HG03575 (cell line): ENCODE data around the gene ZNF845.
"Not testable (repeated sequence)": the region's sequence is repeated elsewhere in the genome, so short reads cannot be mapped to it uniquely, and the experiment has no call there.

Source experiments
- ATAC-seq: cut with Tn5 transposase; IDR thresholded peaks from one replicate; pipeline ENCODE4 v1.9.1; 2021; ENCODE audit not compliant: unreplicated experiment, insufficient number of reproducible peaks, low FRiP score; ENCODE audit errors: extremely low read depth

The ZNF845 gene

GRCh38 chr19:53372196-53372595 is 38.6 kb downstream of the ZNF845 start:
- no peak for ATAC-seq

- ATAC-seq = no peak
These were observed 40.7 kb downstream of the ZNF845 start for GRCh38 chr19:53374288-53374687.

GRCh38 chr19:53374743-53375142 is 41.2 kb downstream of the ZNF845 start:
- ATAC-seq = no peak

- no peak for ATAC-seq
These were observed 47.8 kb downstream of the ZNF845 start for GRCh38 chr19:53381376-53381775.

- no peak for ATAC-seq
These were observed 54.6 kb downstream of the ZNF845 start for GRCh38 chr19:53388168-53388567.

GRCh38 chr19:53388904-53389303 is 55.4 kb downstream of the ZNF845 start:
- ATAC-seq = no peak

GRCh38 chr19:53389571-53389970 is 56.0 kb downstream of the ZNF845 start:
- no peak for ATAC-seq

- no peak for ATAC-seq
These were observed 56.4 kb downstream of the ZNF845 start for GRCh38 chr19:53389978-53390377.

- no peak for ATAC-seq
These were observed 61.0 kb downstream of the ZNF845 start for GRCh38 chr19:53394522-53394973.

- no peak for ATAC-seq
These were observed 61.7 kb downstream of the ZNF845 start, which contains the start of gene ZNF765 for GRCh38 chr19:53394974-53395839. ZNF765 (plus strand) TSS chr19:53395149; CDS start chr19:53398016, 2,867 bp downstream.

- ATAC-seq = not testable (repeated sequence)
These were observed 62.4 kb downstream of the ZNF845 start for GRCh38 chr19:53395840-53396524.

GRCh38 chr19:53396525-53396868 is 62.9 kb downstream of the ZNF845 start:
- ATAC-seq = no peak

- ATAC-seq = not testable (repeated sequence)
These were observed 64.4 kb downstream of the ZNF845 start for GRCh38 chr19:53397918-53398317.
